Limb (tissue), 2 donors: ENCODE results near the gene RNF223.
"Not testable (repeated sequence)": the region's sequence is repeated elsewhere in the genome, so short reads cannot be mapped to it uniquely, and the experiment has no call there.

Experiments used
- DNase-seq, 2 donors: peaks; one replicate each; pipeline ENCODE4 v3.0.0-alpha.2; 2016; ENCODE audit errors: extremely low spot score in 2 of 2

Gene RNF223

DNA sequence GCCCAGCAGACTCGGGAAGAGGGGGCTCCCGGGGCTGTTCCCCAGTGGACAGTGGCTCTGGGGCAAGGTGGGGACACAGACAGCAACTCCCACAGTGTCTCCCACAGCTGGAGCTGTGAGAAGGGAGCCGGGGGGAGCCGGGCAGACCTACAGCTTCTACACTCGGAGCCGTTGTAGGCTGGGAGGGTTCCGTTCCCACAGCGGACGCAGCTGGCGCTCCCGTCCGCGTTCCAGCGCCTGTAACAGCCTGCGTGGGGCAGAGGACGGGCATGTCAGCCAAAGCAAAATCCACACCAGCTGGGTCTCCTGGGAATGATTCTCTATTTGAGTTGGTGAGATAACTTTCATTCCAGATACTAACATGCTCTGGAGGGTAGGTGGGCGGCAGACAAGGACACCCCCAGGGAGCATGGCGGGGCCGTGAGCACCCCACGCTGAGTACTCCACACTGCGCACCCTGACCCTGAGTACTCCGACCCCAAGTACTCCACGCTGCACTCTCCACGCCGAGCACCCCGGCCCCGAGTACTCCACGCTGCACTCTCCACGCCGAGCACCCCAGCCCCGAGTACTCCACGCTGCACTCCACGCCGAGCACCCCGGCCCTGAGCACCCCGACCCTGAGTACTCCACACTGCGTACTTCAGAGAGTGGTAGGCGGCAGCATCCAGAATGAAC is 13.4 kb upstream of the RNF223 start:
- no peak for DNase-seq

DNA sequence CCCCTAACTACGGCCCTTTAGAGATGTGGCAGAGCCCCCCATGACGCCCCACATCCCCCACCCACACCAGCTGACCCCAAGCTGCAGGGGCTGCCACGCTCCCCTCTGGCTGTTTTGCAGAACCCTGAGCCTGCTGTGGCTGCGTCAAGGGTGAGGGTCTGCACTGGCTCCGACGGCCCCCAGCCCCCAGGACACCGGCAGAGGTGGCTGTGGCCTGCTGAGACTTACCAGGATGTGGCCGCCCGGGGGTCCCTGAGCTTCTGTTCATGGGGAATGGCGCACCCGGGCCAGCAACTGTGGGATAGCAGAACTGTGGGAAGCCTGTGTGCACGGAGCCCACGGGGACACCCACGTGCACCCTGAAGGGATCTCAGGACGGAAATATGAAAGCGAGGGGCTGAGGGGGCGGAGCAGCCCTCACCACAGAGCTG is 12.8 kb upstream of the RNF223 start:
- no peak for DNase-seq

DNA sequence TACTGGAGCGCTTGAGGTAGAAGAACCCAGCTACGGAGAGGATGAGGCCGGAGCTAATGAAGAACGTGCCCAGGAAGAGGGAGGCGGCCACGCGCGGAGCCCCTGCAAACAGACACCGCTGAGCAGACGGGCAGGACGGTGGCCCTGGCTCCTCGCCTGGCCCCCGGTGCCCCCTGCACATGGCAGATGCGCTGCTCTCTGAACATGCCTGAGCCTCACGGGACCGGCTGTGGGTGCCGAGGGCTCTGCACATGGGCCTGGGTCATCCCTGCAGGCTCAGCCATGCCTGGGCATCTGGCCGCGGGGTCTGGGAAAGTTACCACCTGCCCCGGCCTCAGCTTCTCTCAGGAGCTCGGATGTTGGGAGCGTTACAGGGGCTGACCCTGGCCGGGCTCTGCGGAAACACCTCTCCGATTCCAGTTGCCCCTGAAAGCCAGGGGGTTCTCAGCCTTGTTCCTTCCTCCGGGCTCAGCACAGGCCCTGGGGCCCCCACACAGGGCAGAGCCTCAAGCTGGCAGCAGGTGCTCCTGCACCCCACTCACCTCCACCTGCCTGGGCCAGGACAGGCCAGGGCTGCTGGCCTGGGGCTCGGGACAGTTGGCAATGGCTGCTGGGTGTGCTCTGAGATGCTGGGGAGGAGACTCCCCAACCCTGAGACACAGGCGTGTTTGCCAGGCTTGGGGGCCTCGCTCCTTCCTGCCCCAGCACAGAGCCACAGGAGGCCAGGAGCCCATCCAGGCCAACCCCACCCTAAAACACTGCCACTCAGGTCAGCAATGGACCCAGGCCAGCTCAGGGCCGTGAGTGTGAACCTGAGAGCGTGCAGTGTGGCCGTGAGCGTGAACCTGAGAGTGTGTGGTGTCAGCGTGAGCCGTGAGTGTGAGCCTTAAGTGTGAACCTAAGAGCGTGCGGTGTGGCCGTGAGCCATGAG is 12.1 kb upstream of the RNF223 start:
- DNase-seq, result no peak

DNA sequence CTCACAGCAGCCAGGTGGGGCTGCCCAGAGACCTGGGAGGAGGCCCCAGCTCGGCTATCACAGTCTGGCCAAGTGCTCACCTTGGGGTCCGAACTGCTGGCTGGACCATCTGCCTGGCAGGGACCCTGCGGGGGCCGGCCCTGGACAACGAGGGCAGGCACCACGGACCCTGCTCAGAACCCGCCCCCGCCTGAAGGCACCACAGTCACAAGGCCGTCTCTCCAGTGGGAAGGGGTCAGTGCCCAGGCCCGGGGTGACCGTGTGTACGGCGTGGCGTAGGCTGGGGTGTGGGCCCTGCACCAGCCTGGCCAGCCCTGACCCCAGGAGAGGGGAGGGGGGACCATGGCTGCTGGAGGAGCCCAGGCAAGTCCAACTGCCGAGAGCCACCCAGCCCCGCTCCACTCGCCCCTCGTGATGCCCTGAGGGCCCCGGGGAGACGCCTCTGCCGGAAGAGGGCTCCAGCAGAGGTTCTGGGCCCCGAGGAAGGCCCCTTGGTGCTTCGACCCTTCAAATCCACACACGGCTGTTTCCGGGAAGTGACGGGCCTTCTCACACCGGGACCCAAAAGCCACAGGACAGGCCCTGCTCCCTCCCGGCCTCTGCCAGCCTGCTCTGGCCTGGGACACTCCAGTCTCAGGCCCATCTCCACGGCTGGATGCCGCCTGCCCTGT is 11.2 kb upstream of the RNF223 start:
- DNase-seq, result no peak

DNA sequence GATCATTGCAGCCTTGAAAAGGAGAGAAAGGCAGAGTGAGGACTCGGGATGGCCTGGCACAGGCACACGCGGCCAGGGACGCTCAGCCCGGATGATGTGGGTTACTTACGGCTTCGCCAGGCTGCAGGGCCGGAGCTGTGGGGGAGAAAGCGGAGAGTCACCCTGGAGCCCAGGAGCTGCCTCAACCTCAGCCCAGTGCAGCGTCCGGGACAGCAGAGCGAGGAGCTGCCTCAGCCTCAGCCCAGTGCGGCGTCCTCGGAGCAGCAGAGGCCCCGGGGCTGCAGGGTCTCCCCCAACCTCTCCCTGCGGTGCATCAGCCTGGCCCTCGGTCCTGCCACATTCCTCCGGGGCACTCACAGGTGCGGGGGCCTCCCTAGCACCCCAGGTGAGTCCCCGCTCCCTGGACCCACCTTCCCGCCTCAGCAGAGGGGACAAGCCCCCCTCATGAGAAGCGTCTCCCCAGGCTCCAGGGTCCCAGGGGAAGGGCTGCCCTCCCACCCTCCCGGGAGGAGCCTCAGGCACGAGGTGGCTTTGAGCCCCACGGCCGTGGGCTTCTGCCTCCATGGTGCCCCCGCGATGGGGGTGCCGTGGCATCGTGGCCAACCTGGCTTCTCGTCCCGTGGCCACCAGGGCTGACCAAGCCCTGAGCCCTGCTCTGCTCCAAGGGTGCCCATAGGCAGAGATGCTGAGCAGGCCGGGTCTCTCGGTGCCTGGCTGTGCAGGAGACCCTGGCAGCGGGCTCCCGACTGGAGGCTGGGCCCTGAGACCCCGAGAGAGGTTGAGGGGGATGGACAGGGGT is 10.5 kb upstream of the RNF223 start:
- peak in 1 of 2 donors; percentile 27 for DNase-seq

DNA sequence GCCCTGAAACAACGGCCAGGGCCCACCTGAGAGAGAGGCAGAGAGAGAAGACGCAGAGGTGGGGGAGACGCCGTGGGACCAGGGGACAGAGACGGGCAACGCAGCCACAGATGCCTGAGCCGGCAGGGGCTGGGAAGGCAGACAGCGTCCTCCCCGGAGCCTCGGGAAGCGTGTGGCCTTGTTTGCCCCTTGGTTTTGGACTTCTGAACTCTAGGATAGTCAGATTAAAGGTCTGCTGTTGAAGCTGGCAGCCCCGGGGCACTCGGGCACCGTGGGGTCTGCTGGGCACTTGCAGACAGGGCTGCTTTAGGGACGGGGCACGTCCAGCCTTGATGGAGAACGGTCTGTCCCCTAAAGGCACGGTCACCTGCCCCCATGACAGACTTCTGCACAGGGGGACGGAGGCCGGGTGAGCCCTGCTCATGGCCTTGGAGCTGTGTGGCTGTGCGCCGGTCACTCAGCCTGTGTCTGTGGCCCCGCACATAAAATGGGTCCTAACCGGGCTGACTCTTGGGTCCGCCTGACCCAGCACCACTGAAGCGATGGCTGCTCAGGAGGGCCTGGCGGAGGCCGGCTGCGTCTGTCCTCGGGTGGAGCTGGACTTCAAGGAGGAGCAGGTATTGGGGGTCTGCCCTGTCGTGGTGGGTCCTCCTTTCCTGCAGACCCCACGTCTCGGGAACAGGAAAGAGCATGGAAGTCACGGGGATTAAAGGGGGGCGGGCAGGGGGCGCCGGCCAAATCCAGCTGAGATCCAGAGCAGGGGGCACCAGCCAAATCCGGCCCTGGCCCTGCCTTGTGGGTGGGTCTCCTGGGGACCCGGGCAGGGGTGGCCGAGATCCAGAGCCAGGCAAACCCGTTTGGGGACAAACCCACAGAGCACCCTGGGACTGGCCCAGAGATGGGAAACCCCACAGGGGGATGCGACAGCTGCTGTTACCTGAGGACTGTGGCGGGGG is 9.6 kb upstream of the RNF223 start:
- no peak for DNase-seq

DNA sequence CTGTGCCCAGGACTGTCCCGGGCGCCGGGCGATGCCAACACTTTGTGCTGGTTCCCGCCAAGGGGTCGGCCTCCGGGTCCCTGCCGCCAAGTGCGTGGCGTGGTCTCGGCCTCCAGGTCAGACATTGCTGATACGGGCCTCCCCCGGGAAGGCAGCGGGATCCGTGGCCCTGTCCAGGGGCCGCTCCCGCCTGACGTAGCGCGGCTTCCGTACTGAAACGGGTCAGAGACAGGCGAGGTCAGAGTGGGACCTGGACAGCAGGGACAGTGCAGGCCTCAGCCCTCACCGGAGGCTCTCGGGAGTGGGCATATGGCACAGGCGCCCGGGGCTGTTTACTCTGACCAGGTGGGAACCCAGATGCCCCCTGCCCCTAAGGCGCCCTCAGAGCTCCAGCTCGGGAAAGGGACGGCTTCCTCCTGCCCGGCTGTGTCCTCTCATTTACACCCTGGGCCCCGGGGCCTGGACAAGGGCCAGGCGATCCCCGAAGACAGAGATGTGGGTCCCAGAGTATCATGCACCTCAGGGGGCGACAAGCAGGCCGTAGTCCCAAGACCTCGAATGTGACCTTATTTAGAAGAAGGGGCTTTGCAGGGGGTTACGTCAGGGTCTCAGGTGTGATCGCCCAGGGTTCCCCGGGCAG is 8.8 kb upstream of the RNF223 start:
- no peak for DNase-seq

DNA sequence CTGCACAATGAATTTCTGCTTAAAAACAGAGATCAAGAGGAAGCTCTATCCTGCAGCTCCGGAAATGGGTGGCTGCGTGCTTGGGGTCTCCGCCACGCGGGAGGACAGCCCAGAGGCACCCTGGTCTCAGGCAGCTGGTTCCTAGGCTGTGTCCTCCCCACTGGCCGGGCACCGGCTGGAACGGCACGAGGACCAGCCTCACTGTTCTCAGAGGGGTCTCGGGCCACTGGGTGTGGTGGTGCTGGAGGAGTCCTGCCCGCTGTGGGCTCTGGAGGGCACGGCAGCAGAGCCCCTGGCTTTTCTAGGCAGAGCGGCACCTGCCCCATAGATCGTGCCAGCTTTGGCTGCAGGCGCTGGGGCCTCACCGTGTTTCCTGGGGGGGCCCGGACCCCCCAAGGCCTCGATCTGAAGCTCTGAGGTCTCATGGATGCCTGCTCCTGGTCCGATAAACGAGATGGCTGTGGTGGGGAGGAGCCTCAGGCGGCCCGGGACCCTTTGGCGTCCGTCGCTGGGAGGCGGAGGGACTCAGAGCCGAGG is 8.2 kb upstream of the RNF223 start:
- no peak for DNase-seq

DNA sequence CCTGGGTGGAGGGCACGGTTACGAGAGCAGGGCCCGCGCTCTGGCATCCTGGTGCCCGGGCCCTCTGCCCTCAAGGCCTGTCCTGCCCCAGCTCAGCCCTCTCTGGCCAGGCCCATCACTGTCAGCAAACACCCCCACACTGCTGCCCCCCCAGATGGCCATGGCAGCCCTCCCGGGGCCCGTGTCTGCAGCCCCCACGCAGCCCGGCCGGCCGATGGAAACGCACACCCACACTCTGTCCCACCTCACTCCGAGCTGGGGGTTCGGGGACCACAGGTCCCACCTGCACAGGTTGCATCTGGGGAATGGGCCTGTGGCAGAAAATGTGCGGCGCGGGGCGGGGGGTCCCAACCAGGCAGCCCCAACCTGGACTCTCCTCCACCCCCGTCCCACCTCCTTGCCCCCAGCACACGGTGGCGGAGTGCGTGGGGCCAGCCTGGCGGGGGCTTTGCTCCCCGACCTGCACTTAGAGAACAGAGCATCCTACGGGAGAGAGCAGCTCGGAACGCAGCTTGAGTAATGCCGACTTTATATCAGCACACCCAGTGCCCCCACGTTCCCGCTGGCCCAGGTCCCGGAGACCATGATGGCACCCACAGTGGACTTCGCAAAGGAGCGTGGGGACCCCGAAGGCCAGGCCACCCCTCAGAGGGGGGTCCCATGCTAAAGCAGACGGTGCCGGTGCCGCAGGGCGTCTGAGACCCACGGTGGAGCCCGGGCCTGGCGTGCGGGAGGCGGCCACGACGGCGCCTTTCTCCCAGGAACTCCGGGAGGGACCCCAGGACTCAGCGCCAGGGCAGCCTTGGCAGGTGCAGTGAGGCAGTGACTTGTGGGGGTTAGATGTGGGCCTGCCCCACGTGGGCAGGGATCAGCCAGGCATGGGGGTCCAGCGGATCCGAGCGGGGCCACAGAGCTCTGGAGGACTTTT is 7.5 kb upstream of the RNF223 start:
- no peak for DNase-seq

DNA sequence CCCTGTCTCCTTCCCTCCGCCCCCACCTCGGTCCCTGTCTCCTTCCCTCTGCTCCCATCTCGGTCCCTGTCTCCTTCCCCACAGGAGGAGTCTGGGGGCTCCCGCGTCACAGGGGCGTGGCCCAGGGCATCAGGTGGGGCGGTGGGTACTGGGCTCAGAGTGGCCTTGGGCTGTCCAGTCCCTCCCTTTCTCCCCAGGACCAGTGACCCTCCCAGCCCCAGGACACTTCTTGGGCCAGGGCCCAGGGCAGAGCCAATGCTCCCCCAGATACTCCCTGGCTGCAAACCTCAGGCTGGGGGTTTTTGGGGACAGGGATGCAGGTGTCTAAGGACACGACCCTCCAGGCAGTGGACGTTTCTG is 6.8 kb upstream of the RNF223 start:
- DNase-seq, result peak in 1 of 2 donors; percentile 33

DNA sequence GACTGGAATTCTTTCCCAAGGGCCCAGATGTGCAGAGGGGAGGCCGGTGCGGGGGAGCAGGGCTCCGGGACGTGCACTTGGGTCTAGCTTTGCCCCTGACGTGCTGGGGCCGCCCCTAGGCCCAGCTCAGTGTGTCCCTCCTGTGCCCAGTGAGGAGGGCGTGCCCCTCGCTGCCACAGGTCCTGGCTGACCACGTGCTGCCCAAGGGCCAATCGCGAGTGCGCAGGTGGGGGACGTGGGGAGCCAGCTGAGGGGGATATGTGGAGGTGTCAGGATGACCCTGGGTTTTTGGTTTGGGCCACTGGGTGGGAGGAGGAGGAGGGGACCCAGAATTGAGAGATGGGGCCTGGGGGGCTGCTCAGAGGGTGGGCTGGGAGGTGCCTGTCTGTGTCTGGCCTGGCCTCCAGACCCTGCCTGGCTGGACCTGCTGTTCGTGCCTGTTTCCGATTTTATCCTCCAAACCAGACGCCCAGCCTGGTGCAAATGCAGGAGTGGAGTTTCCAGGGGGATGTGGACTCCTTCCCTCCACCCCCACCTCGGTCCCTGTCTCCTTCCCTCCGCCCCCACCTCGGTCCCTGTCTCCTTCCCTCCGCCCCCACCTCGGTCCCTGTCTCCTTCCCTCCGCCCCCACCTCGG is 6.1 kb upstream of the RNF223 start:
- DNase-seq, result peak; percentile 53 to 74

DNA sequence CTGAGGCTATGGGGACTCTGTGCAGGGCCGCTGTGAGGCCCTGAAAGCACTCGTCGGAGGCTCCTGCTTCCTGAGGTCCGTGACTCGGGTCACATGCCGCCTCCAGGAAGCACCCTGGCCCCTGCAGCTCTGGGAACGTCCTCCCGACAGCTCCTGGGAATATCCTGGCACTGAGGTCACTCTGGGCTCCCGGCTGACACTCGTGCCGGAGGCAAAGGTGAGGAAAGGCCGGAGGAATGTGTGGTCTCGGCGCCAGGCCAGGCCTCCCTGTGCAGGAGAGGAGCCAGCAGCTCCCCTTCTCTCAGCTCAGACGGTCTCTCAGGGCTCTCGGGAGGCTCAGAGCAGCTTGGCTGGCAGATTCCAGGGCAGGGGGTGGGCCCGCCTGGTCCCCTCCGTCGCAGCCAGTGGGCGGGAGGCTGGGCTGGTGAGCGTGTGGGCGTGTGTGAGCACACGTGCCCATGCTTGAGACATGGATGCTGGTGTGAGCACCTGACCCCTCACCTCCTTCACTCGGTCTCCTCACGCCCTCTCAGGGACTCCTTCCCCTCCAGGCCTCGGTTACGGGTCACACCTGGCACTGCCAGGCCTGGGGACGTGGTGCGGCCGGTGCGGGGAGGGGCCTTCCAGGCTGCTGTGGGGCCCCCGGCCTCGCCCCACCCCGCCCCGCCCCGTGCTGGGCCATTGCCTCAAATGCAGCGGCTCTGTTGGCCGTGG is 5.5 kb upstream of the RNF223 start:
- DNase-seq, result peak; percentile 27 to 69

DNA sequence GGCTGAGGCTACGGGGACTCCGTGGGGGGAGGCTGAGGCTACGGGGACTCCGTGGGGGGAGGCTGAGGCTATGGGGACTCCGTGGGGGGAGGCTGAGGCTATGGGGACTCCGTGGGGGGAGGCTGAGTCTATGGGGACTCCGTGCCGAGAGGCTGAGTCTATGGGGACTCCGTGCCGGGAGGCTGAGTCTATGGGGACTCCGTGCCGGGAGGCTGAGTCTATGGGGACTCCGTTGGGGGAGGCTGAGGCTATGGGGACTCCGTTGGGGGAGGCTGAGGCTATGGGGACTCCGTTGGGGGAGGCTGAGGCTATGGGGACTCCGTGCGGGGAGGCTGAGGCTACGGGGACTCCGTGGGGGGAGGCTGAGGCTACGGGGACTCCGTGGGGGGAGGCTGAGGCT is 3.3 kb upstream of the RNF223 start:
- not testable (repeated sequence) for DNase-seq

DNA sequence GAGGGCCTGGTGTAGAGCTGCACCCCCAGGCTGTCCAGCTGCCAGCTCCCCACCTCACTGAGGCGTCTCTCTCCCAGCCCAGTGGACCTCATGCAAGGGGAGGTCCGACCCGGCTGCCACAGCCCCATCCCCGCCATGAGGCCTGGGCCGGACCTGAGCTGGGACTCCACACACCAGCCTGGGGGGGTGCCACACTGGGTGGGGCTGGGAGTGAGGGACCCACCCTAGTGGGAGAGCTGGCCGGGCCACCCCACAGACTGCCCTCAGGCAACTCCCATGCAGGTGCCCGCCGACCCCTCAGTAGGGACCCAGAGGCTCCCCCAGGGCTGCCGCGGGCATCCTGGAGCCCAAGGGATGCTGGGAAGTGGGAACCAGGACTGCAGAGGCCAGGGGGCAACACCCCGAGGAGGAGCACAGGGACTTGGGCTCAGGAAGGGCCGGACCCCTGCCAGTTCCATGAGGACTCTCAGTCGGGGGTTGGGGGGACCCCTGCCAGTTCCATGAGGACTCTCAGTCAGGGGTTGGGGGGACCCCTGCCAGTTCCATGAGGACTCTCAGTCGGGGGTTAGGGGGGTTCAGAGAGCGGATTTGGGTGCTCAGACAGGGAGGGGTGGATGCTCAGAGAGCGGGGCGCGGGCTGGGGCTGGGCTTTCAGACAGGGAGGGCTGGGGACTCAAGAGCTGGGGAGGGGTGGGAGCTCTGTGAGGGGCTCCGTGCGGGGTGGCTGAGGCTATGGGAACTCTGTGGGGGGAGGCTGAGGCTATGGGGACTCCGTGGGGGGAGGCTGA is 1.2 kb upstream of the RNF223 start:
- no peak for DNase-seq

DNA sequence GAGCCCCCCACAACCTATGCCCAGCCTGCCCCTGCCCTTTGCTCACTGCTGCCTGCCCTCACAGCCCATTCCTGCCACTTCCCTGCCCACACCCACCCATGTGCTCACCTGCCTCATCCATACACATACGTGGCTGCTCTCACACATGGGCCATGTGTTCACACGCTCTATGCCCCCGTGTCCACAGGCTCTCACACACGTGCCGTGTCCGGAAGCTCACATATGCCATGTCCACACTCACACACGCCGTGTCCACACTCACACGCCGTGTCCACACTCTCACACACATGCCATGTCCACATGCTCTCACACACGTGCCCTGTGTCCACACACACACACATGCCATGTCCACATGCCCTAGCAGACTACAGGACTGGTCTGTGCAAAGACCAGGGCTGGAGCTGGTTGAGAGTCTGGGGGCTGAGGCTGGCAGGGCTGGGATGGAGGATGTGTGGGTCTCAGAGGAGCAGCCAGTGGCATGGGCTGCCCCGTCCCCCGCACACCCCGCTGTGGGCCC is 583 bp upstream of the RNF223 start:
- no peak for DNase-seq
